GM19468 (cell line): ENCODE data around the gene NT5C3B.
"Not testable (repeated sequence)": the region's sequence is repeated elsewhere in the genome, so short reads cannot be mapped to it uniquely, and the experiment has no call there.

ENCODE experiments used
- ATAC-seq: cut with Tn5 transposase; IDR thresholded peaks from one replicate; pipeline ENCODE4 v1.9.1; 2021; ENCODE audit warnings: mild to moderate bottlenecking, moderate library complexity, moderate number of reproducible peaks; ENCODE audit not compliant: unreplicated experiment; ENCODE audit errors: extremely low read depth

NT5C3B gene

GRCh38 chr17:41844971-41845370, 8.9 kb upstream of the NT5C3B start:
- ATAC-seq: no peak

- not testable (repeated sequence) for ATAC-seq
Observed at GRCh38 chr17:41840781-41841180, 4.7 kb upstream of the NT5C3B start.

- ATAC-seq: not testable (repeated sequence)
Observed at GRCh38 chr17:41839448-41839847, 3.4 kb upstream of the NT5C3B start.

- no peak for ATAC-seq
Observed at GRCh38 chr17:41837761-41838538, 1.9 kb upstream of the NT5C3B start, which contains the start of gene KLHL10. TSS of gene KLHL10 (plus strand) at chr17:41837825. CDS start at chr17:41837933, 108 bp downstream.

GRCh38 chr17:41836550-41837196, 641 bp upstream of the NT5C3B start:
- no peak for ATAC-seq

- ATAC-seq: no peak
Observed at GRCh38 chr17:41835214-41835799, 725 bp downstream of the NT5C3B start.

GRCh38 chr17:41829961-41830360, 6.1 kb downstream of the NT5C3B start:
- ATAC-seq: not testable (repeated sequence)

- ATAC-seq: no peak
Observed at GRCh38 chr17:41825175-41825845, 10.7 kb downstream of the NT5C3B start.

GRCh38 chr17:41824086-41824485, 11.9 kb downstream of the NT5C3B start:
- no peak for ATAC-seq

GRCh38 chr17:41823580-41823979, 12.5 kb downstream of the NT5C3B start:
- no peak for ATAC-seq

GRCh38 chr17:41823141-41823524, 12.9 kb downstream of the NT5C3B start:
- ATAC-seq: no peak

- no peak for ATAC-seq
Observed at GRCh38 chr17:41822216-41823140, 13.6 kb downstream of the NT5C3B start.

- no peak for ATAC-seq
Observed at GRCh38 chr17:41821776-41822175, 14.3 kb downstream of the NT5C3B start.

GRCh38 chr17:41818024-41818423, 18.0 kb downstream of the NT5C3B start:
- no peak for ATAC-seq

GRCh38 chr17:41816637-41817320, 19.3 kb downstream of the NT5C3B start:
- ATAC-seq: no peak

- no peak for ATAC-seq
Observed at GRCh38 chr17:41814195-41814594, 21.8 kb downstream of the NT5C3B start.

- ATAC-seq: no peak
Observed at GRCh38 chr17:41813699-41814124, 22.3 kb downstream of the NT5C3B start.

- ATAC-seq: no peak
Observed at GRCh38 chr17:41813152-41813680, 22.8 kb downstream of the NT5C3B start.
